HepG2 (cell line): ENCODE measurements around the gene FHDC1. TPM values are rescaled to one million over a fixed set of nuclear protein-coding genes. Genes with fewer than 3 reads are reported as not detected.

ENCODE experiments used
- ATAC-seq: fragments of 200-7000 bp; cut with Tn5 transposase; 3 replicates; pipeline ENCODE4 v1.9.1; 2020; ENCODE audit warnings: mild to moderate bottlenecking, moderate library complexity
- BruUV-seq: library from RNA; stranded (reverse); fragments of 400-500 nt; replicated peaks from 2 replicates; lab custom pipeline; 2021; lab: Mats Ljungman, UMichigan
- CTCF ChIA-PET: fragments of 300-600 bp; formaldehyde crosslinking; extraction: SDS; loops from one replicate; lab custom pipeline; 2021; ENCODE audit warnings: low total read pairs, inconsistent platforms, low intra/inter-chr PET ratio; lab: Yijun Ruan, JAX
- POLR2A ChIA-PET: fragments of 350-600 bp; sonication (Branson Sonifier 250); formaldehyde crosslinking; loops from one replicate; lab custom pipeline; 2020; ENCODE audit warnings: antibody characterized with exemption, inconsistent platforms; lab: Yijun Ruan, JAX
- DNase-seq: peaks from one replicate; pipeline ENCODE4 v3.0.0-alpha.2; 2015; ENCODE audit warnings: low spot score
- FAIRE-seq: peaks from 3 replicates; lab custom pipeline; 2011; peaks lifted over from hg19 to GRCh38; lab: Jason Lieb, UNC
- H2AFZ ChIP-seq: one replicate; pipeline ENCODE4 v1.6.1; 2011; ENCODE audit warnings: low read length, inconsistent platforms
- H3K27ac ChIP-seq: fragments of 300-600 bp; 3 replicates; pipeline ENCODE4 v1.8.0; 2011; ENCODE audit warnings: mixed run types, mild to moderate bottlenecking, mixed read lengths, low read length, inconsistent platforms; ENCODE audit not compliant: insufficient read depth; ENCODE audit errors: extremely low read length
- H3K27me3 ChIP-seq, 2 experiments: fragments of 200-600 bp in 1 of 2; 2 replicates in 1 of 2; 3 replicates in 1 of 2; pipeline versions ENCODE4 v1.6.0 to v1.8.0; 2011; ENCODE audit warnings: low read length in 2 of 2, mild to moderate bottlenecking in 2 of 2, moderate library complexity in 2 of 2, inconsistent platforms in 1 of 2; ENCODE audit not compliant: insufficient read depth in 2 of 2, control insufficient read depth in 1 of 2
- H3K36me3 ChIP-seq, 2 experiments: fragments of 200-600 bp in 1 of 2; replicated peaks in 1 of 2; 2 replicates in 1 of 2; 3 replicates in 1 of 2; pipeline versions ENCODE4 v1.5.1 to v1.8.0; 2011; ENCODE audit warnings: low read length in 2 of 2, inconsistent platforms in 1 of 2; ENCODE audit not compliant: insufficient read depth in 2 of 2, control insufficient read depth in 1 of 2
- H3K4me1 ChIP-seq: 2 replicates; pipeline ENCODE4 v1.5.1; 2012; ENCODE audit warnings: low read length, inconsistent platforms; ENCODE audit not compliant: insufficient read depth
- H3K4me2 ChIP-seq: 2 replicates; pipeline ENCODE4 v1.6.0; 2011; ENCODE audit warnings: low read depth, low read length, inconsistent platforms
- H3K4me3 ChIP-seq, 3 experiments: fragments of 200-600 bp in 1 of 3; sonication (generic), shearing (Covaris generic) in 1 of 3; replicated peaks in 1 of 3; 2 replicates each; pipeline ENCODE4 v1.5.1; 2011 to 2016; ENCODE audit warnings: low read length in 3 of 3, inconsistent platforms in 2 of 3, low read depth in 2 of 3, mild to moderate bottlenecking in 2 of 3, control low read depth in 1 of 3, mixed read lengths in 1 of 3; ENCODE audit not compliant: insufficient read depth in 1 of 3
- H3K79me2 ChIP-seq: one replicate; pipeline ENCODE4 v1.6.1; 2011; ENCODE audit warnings: low read length, inconsistent platforms; ENCODE audit not compliant: insufficient read depth
- H3K9ac ChIP-seq: 2 replicates; pipeline ENCODE4 v1.6.0; 2011; ENCODE audit warnings: mild to moderate bottlenecking, low read depth, low read length, inconsistent platforms; ENCODE audit not compliant: insufficient read depth
- H3K9me3 ChIP-seq: 2 replicates; pipeline ENCODE4 v1.5.1; 2012; ENCODE audit warnings: mild to moderate bottlenecking, low read length
- H4K20me1 ChIP-seq: 2 replicates; pipeline ENCODE4 v1.6.0; 2011; ENCODE audit warnings: inconsistent platforms, mild to moderate bottlenecking, low read length, moderate library complexity; ENCODE audit not compliant: insufficient read depth
- CENPT ChIP-seq: sonication (generic); formaldehyde crosslinking; IDR thresholded peaks from 2 replicates; pipeline ENCODE4 v1.8.0; 2022; ENCODE audit warnings: low read depth, mild to moderate bottlenecking, moderate library complexity, missing genetic modification reagents
- FOSL2 ChIP-seq: sonication (generic); formaldehyde crosslinking; IDR thresholded peaks from 2 replicates; pipeline ENCODE4 v1.4.0; 2020; ENCODE audit warnings: missing genetic modification reagents
- HNF4A ChIP-seq: sonication (generic); formaldehyde crosslinking; IDR thresholded peaks from 2 replicates; pipeline ENCODE4 v1.4.0; 2020; ENCODE audit warnings: missing genetic modification reagents
- PITX1 ChIP-seq: sonication (generic); formaldehyde crosslinking; IDR thresholded peaks from 2 replicates; pipeline ENCODE4 v1.5.1; 2020; ENCODE audit warnings: mild to moderate bottlenecking, missing genetic modification reagents
- RFXANK ChIP-seq: IDR thresholded peaks from 2 replicates; pipeline ENCODE4 v1.6.1; 2016
- ZNF83 ChIP-seq: sonication (generic); formaldehyde crosslinking; IDR thresholded peaks from 2 replicates; pipeline ENCODE4 v1.4.0; 2020; ENCODE audit warnings: missing genetic modification reagents, mild to moderate bottlenecking, borderline replicate concordance
- WGBS: methylation state at CpG from one replicate; pipeline ENCODE4 v1.1.6; 2017; ENCODE audit warnings: low lambda C conversion rate; 5-methylcytosine and 5-hydroxymethylcytosine counted together
- in situ Hi-C: cut with HindIII; loops from 2 replicates; pipeline ENCODE4 v1.10.0; 2017; ENCODE audit warnings: low pct_unique_long_range_greater_than_20kb; ENCODE audit not compliant: extremely low pct_ligation_motif_present
- intact Hi-C: fragments of 100-400 bp; cut with micrococcal nuclease; formaldehyde crosslinking; loops from one replicate; pipeline ENCODE4 v1.10.0; 2022; ENCODE audit not compliant: unreplicated experiment
- polyA plus RNA-seq, 8 experiments: library from polyadenylated mRNA; depleted of rRNA in 3 of 8; stranded (reverse) in 7 of 8; unstranded in 1 of 8; fragments of >200 nt; fragmentation: Illumina TruSeq in 4 of 8; extraction: Trizol in 4 of 8; gene quantifications; 2 replicates each; pipeline versions ENCODE4 v1.2.1 to v1.2.3, GENCODE V29; 2011 to 2016; ENCODE audit warnings: low read depth in 4 of 8, missing spikeins in 1 of 8, mixed read lengths in 1 of 8; ENCODE audit not compliant: insufficient read depth in 1 of 8
- total RNA-seq, 5 experiments: library from RNA; depleted of rRNA; stranded (reverse); fragments of >200 nt; fragmentation: Illumina TruSeq; extraction: Trizol; gene quantifications; 2 replicates each; pipeline ENCODE4 v1.2.3, GENCODE V29; 2016; ENCODE audit warnings: low read depth in 1 of 5
- TF ChIP-seq, protein P1 (sequence below): IDR thresholded peaks from 2 replicates; pipeline ENCODE4 v1.6.1; 2016
- TF ChIP-seq, protein P2 (sequence below): fragments of 450-650 bp; IDR thresholded peaks from 2 replicates; pipeline ENCODE4 v1.6.1; 2017; ENCODE audit warnings: mild to moderate bottlenecking
- TF ChIP-seq, protein P3 (sequence below): sonication (generic); formaldehyde crosslinking; IDR thresholded peaks from 2 replicates; pipeline ENCODE4 v1.8.0; 2022; ENCODE audit warnings: missing genetic modification reagents, mild to moderate bottlenecking, borderline replicate concordance
- TF ChIP-seq, protein P4 (sequence below): IDR thresholded peaks from 2 replicates; pipeline ENCODE4 v1.6.1; 2016; ENCODE audit warnings: low read depth, control low read depth

Gene FHDC1
- total and polyA plus RNA-seq, 2 of the 13 experiments (the other 11 are each of a cell fraction or from before 2014, with no cell fraction given): 0.07 to 0.15 TPM

DNA sequence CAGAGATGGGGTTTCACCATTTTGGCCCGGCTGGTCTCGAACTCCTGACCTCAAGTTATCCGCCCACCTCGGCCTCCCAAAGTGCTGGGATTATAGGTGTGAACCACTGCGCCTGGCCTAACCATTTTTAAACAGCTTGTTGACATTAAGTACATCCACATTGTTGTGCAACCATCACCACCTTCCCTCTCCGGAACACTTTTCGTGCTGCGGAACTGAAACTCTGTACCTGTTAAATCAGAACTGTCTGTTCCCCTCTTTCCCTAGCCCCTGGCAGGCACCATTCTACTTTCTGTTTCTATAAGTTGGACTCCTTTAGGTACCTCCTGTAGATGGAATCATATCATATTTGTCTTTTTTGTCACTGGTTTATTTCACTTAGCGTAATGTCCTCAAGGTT is 9.5 kb downstream of the FHDC1 start:
- Histone ChIP-seq H3K4me2 (no peak overlapping the region), H3K27me3 (0 out of 5 replicates have a peak, but pooled peaks cover 0 to 4% of the 10 kb centered on the region in 2 experiments), H3K9me3 (no peaks in the 10 kb centered on the region), H2AFZ (no peak overlapping the region), H3K27ac (no peak overlapping the region), H3K79me2 (no peaks in the 10 kb centered on the region), H3K4me3 (no peak overlapping the region), H3K9ac (no peak overlapping the region), H3K4me1 (peaks cover 4% of the 10 kb centered on the region), H4K20me1 (no peaks in the 10 kb centered on the region), H3K36me3 (no peaks in the 10 kb centered on the region)
- ChIA-PET POLR2A (no interaction called here), CTCF (no interaction called here)
- no peak for DNase-seq
- no TSS peak for BruUV-seq
- no peak for FAIRE-seq
- in situ Hi-C loops (no loop called here), intact Hi-C loops (no loop called here)
- ATAC-seq: no peak
- TF ChIP-seq, protein P1, sequence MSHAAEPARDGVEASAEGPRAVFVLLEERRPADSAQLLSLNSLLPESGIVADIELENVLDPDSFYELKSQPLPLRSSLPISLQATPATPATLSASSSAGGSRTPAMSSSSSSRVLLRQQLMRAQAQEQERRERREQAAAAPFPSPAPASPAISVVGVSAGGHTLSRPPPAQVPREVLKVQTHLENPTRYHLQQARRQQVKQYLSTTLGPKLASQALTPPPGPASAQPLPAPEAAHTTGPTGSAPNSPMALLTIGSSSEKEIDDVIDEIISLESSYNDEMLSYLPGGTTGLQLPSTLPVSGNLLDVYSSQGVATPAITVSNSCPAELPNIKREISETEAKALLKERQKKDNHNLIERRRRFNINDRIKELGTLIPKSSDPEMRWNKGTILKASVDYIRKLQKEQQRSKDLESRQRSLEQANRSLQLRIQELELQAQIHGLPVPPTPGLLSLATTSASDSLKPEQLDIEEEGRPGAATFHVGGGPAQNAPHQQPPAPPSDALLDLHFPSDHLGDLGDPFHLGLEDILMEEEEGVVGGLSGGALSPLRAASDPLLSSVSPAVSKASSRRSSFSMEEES (CRISPR knock-in tag): no peak
- no peak for TF ChIP-seq CENPT (CRISPR knock-in tag)
- TF ChIP-seq RFXANK: no peak
- TF ChIP-seq FOSL2: no peak
- 85% methylated on average over 9 of the region's 9 CpGs for WGBS

DNA sequence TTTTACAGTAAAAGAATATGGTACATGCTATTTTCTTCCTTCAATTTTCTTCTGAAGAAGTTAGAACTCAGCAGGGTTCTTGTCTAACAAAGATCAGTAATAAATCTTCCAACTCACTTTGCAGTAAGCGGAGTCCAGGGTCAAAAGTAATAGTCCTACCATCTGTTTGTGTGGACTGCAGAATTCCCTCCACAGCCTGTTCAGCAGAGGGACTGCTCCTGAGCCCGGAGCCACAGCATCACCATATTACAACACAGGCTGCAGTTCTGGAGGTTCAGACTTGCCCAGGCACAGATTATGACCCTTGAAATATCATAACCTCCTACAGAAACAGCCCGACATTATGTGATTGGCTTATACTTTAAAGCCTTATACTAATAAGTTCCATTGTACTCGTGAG is 10.3 kb downstream of the FHDC1 start:
- intact Hi-C loops (no loop called here), in situ Hi-C loops (no loop called here)
- Histone ChIP-seq H4K20me1 (no peaks in the 10 kb centered on the region), H3K4me2 (no peak overlapping the region), H3K9me3 (no peaks in the 10 kb centered on the region), H3K4me3 (no peak overlapping the region), H3K4me1 (peaks cover 12% of the 10 kb centered on the region), H3K79me2 (no peaks in the 10 kb centered on the region), H2AFZ (no peak overlapping the region), H3K27ac (no peak overlapping the region), H3K9ac (no peak overlapping the region), H3K36me3 (no peaks in the 10 kb centered on the region), H3K27me3 (peaks cover 0 to 4% of the 10 kb centered on the region in 2 experiments; a peak in 1 of 5 replicates)
- no peak for DNase-seq
- no peak for FAIRE-seq
- no TSS peak for BruUV-seq
- 85% methylated on average over 4 of the region's 4 CpGs for WGBS
- ChIA-PET CTCF (no interaction called here), POLR2A (no interaction called here)
- TF ChIP-seq, protein P2, sequence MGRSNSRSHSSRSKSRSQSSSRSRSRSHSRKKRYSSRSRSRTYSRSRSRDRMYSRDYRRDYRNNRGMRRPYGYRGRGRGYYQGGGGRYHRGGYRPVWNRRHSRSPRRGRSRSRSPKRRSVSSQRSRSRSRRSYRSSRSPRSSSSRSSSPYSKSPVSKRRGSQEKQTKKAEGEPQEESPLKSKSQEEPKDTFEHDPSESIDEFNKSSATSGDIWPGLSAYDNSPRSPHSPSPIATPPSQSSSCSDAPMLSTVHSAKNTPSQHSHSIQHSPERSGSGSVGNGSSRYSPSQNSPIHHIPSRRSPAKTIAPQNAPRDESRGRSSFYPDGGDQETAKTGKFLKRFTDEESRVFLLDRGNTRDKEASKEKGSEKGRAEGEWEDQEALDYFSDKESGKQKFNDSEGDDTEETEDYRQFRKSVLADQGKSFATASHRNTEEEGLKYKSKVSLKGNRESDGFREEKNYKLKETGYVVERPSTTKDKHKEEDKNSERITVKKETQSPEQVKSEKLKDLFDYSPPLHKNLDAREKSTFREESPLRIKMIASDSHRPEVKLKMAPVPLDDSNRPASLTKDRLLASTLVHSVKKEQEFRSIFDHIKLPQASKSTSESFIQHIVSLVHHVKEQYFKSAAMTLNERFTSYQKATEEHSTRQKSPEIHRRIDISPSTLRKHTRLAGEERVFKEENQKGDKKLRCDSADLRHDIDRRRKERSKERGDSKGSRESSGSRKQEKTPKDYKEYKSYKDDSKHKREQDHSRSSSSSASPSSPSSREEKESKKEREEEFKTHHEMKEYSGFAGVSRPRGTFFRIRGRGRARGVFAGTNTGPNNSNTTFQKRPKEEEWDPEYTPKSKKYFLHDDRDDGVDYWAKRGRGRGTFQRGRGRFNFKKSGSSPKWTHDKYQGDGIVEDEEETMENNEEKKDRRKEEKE: no peak
- TF ChIP-seq, protein P3, sequence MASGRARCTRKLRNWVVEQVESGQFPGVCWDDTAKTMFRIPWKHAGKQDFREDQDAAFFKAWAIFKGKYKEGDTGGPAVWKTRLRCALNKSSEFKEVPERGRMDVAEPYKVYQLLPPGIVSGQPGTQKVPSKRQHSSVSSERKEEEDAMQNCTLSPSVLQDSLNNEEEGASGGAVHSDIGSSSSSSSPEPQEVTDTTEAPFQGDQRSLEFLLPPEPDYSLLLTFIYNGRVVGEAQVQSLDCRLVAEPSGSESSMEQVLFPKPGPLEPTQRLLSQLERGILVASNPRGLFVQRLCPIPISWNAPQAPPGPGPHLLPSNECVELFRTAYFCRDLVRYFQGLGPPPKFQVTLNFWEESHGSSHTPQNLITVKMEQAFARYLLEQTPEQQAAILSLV (CRISPR knock-in tag): no peak
- TF ChIP-seq HNF4A (CRISPR knock-in tag) (no peak), PITX1 (no peak), ZNF83 (CRISPR knock-in tag) (no peak)
- TF ChIP-seq, protein P4, sequence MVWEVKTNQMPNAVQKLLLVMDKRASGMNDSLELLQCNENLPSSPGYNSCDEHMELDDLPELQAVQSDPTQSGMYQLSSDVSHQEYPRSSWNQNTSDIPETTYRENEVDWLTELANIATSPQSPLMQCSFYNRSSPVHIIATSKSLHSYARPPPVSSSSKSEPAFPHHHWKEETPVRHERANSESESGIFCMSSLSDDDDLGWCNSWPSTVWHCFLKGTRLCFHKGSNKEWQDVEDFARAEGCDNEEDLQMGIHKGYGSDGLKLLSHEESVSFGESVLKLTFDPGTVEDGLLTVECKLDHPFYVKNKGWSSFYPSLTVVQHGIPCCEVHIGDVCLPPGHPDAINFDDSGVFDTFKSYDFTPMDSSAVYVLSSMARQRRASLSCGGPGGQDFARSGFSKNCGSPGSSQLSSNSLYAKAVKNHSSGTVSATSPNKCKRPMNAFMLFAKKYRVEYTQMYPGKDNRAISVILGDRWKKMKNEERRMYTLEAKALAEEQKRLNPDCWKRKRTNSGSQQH (CRISPR knock-in tag): no peak
- ATAC-seq: no peak
